Astrocyte (in vitro differentiated cells and primary cell): ENCODE results near the gene SOCS6. TPM values are rescaled to one million over a fixed set of nuclear protein-coding genes. Genes with fewer than 3 reads are reported as not detected.
"Not testable (repeated sequence)": the region's sequence is repeated elsewhere in the genome, so short reads cannot be mapped to it uniquely, and the experiment has no call there.

Experiments used
- DNase-seq: peaks from one replicate; pipeline ENCODE4 v3.0.0-alpha.2; 2010; ENCODE audit warnings: low read depth
- FAIRE-seq: peaks from 2 replicates; lab custom pipeline; 2011; peaks lifted over from hg19 to GRCh38; lab: Jason Lieb, UNC
- H2AFZ ChIP-seq: 2 replicates; pipeline ENCODE4 v1.6.0; 2012; ENCODE audit warnings: low read depth, low read length, inconsistent platforms
- H3K27ac ChIP-seq: 2 replicates; pipeline ENCODE4 v1.5.1; 2011; ENCODE audit warnings: low read depth, low read length, inconsistent platforms
- H3K27me3 ChIP-seq: 2 replicates; pipeline ENCODE4 v1.6.0; 2011; ENCODE audit warnings: low read length, inconsistent platforms; ENCODE audit not compliant: insufficient read depth
- H3K36me3 ChIP-seq: 2 replicates; pipeline ENCODE4 v1.5.1; 2011; ENCODE audit warnings: low read length, inconsistent platforms; ENCODE audit not compliant: insufficient read depth
- H3K4me1 ChIP-seq: 2 replicates; pipeline ENCODE4 v1.5.1; 2011; ENCODE audit warnings: low read length, inconsistent platforms; ENCODE audit not compliant: insufficient read depth
- H3K4me2 ChIP-seq: 2 replicates; pipeline ENCODE4 v1.6.0; 2012; ENCODE audit warnings: low read length, inconsistent platforms
- H3K4me3 ChIP-seq: 2 replicates; pipeline ENCODE4 v1.5.1; 2011; ENCODE audit warnings: low read depth, mild to moderate bottlenecking, low read length, inconsistent platforms; ENCODE audit not compliant: insufficient read depth
- H3K79me2 ChIP-seq: 2 replicates; pipeline ENCODE4 v1.6.0; 2012; ENCODE audit warnings: mild to moderate bottlenecking, low read length, inconsistent platforms; ENCODE audit not compliant: insufficient read depth
- H3K9ac ChIP-seq: 2 replicates; pipeline ENCODE4 v1.6.0; 2012; ENCODE audit warnings: mild to moderate bottlenecking, low read length, inconsistent platforms
- H3K9me3 ChIP-seq: 2 replicates; pipeline ENCODE4 v1.5.1; 2012; ENCODE audit warnings: low read depth, mild to moderate bottlenecking, low read length, inconsistent platforms; ENCODE audit not compliant: insufficient read depth
- H4K20me1 ChIP-seq: 2 replicates; pipeline ENCODE4 v1.6.0; 2012; ENCODE audit warnings: low read length, inconsistent platforms; ENCODE audit not compliant: insufficient read depth
- H3K27ac Mint-ChIP-seq: one replicate; pipeline ENCODE4 v1.8.0; 2021; ENCODE audit warnings: mild to moderate bottlenecking, mixed read lengths; ENCODE audit not compliant: unreplicated experiment
- H3K27me3 Mint-ChIP-seq: one replicate; pipeline ENCODE4 v1.8.0; 2021; ENCODE audit warnings: low read depth, mixed read lengths; ENCODE audit not compliant: unreplicated experiment
- H3K36me3 Mint-ChIP-seq: one replicate; pipeline ENCODE4 v1.8.0; 2021; ENCODE audit warnings: low read depth, mixed read lengths; ENCODE audit not compliant: unreplicated experiment
- H3K4me1 Mint-ChIP-seq: one replicate; pipeline ENCODE4 v1.8.0; 2021; ENCODE audit warnings: low read depth, mixed read lengths; ENCODE audit not compliant: unreplicated experiment
- H3K4me3 Mint-ChIP-seq: one replicate; pipeline ENCODE4 v1.8.0; 2021; ENCODE audit warnings: mild to moderate bottlenecking, moderate library complexity, mixed read lengths; ENCODE audit not compliant: unreplicated experiment
- H3K9me3 Mint-ChIP-seq: one replicate; pipeline ENCODE4 v1.8.0; 2021; ENCODE audit warnings: mild to moderate bottlenecking, mixed read lengths; ENCODE audit not compliant: unreplicated experiment
- CTCF ChIP-seq: IDR thresholded peaks from 2 replicates; pipeline ENCODE4 v1.5.1; 2011; ENCODE audit warnings: low read depth, mild to moderate bottlenecking, inconsistent platforms, low read length, moderate library complexity; ENCODE audit not compliant: insufficient read depth
- EZH2 ChIP-seq: IDR thresholded peaks from 2 replicates; pipeline ENCODE4 v1.6.1; 2012; ENCODE audit warnings: mild to moderate bottlenecking, low read length, inconsistent platforms; ENCODE audit not compliant: insufficient read depth
- total RNA-seq: library from RNA; stranded (reverse); gene quantifications from 2 replicates; pipeline ENCODE4 v1.2.1, GENCODE V29; 2021

SOCS6 gene
- total RNA-seq, 1 donor from 2014 or later: 24.1 TPM

DNA sequence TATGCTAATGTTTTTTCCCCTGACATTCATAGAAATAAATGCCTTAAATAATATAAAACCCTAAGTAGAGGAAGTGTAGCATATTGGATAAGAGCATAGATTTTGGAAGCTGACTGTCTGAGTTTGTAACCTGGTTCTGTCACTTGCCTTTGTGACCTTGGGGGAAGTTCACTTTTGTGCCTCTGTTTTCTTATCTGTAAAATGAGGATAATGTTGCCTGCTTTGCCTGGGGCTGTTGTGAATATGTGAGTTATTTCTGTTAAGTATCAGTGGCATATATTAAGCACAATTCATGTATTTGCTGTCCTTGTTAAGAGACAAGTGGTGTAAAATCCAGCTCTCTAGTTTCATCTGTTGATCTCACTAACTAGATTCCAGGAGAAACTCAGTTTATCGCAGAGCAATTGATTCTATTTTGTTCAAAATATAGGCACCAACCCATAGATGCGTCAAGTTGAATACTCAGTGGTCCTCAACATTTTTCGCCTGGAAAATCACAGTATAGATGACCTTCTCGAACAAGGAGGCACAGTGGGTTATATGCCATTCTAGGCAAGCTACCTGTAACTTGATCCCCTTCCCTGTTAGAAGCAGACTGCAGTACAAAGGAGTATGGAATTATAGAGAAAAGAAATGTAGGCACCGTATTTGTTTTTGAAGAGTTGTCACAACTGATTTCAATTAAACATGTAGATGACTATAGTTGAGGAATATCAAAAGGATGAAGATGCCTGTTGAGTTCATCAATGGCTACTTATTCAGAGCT lies 67.0 kb downstream of the SOCS6 start:
- H3K4me2 ChIP-seq: no peak overlapping the region
- DNase-seq (no peak), FAIRE-seq (peak; percentile 17)
- Mint-ChIP-seq H3K4me1 (peaks cover 12% of the 10 kb centered on the region), H3K27ac (peak overlapping the region; percentile 54), H3K4me3 (no peak overlapping the region), H3K36me3 (peaks cover 21% of the 10 kb centered on the region), H3K27me3 (no peaks in the 10 kb centered on the region), H3K9me3 (no peaks in the 10 kb centered on the region)
- no peak overlapping the region for H3K9ac ChIP-seq
- no peak overlapping the region for H3K27ac ChIP-seq
- H3K4me3 ChIP-seq: no peak overlapping the region
- no peaks in the 10 kb centered on the region for H3K79me2 ChIP-seq
- H3K36me3 ChIP-seq: peaks cover 2% of the 10 kb centered on the region
- H3K27me3 ChIP-seq: no peaks in the 10 kb centered on the region
- no peaks in the 10 kb centered on the region for H4K20me1 ChIP-seq
- peaks cover 18% of the 10 kb centered on the region for H3K4me1 ChIP-seq
- no peak overlapping the region for H2AFZ ChIP-seq
- H3K9me3 ChIP-seq: peaks cover 6% of the 10 kb centered on the region
- TF ChIP-seq EZH2 (no peak), CTCF (no peak)

DNA sequence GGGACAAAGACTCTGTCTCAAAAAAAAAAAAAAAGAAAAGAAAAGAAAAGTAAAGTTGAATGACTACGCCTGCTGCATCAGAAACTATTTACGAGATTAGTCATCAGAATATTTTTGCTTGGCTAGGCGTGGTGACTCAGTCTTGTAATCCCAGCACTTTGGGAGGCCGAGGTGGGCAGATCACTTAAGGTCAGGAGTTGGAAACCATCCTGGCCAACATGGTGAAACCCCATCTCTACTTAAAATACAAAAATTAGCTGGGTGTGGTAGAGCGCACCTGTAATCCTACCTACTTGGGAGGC lies 69.2 kb downstream of the SOCS6 start:
- Histone ChIP-seq H3K9ac (peak overlapping the region; percentile 54), H3K4me2 (peak overlapping the region; percentile 53), H3K4me1 (peaks cover 18% of the 10 kb centered on the region), H3K27ac (peak overlapping the region; percentile 78)
- H2AFZ ChIP-seq, H4K20me1 ChIP-seq, H3K27me3 ChIP-seq, H3K9me3 ChIP-seq, H3K4me3 Mint-ChIP-seq, H3K36me3 ChIP-seq, H3K79me2 ChIP-seq, H3K27me3 Mint-ChIP-seq, H3K4me3 ChIP-seq, H3K9me3 Mint-ChIP-seq: not testable (repeated sequence)
- Mint-ChIP-seq H3K36me3 (peaks cover 15% of the 10 kb centered on the region), H3K27ac (peak overlapping the region; percentile 90), H3K4me1 (peaks cover 12% of the 10 kb centered on the region)
- DNase-seq (peak; percentile 89), FAIRE-seq (peak; percentile 47)

- H3K4me1 ChIP-seq: peaks cover 23% of the 10 kb centered on the region
- Mint-ChIP-seq H3K4me1 (peaks cover 12% of the 10 kb centered on the region), H3K9me3 (no peaks in the 10 kb centered on the region), H3K36me3 (peaks cover 5% of the 10 kb centered on the region), H3K27me3 (no peaks in the 10 kb centered on the region), H3K27ac (no peak overlapping the region), H3K4me3 (no peak overlapping the region)
- no peak overlapping the region for H3K4me2 ChIP-seq
- no peak for DNase-seq
- no peak overlapping the region for H2AFZ ChIP-seq
- H3K36me3 ChIP-seq: no peaks in the 10 kb centered on the region
- no peak for FAIRE-seq
- peaks cover 6% of the 10 kb centered on the region for H3K9me3 ChIP-seq
- H3K9ac ChIP-seq: no peak overlapping the region
- H3K4me3 ChIP-seq: no peak overlapping the region
- TF ChIP-seq CTCF (no peak), EZH2 (no peak)
- H3K27ac ChIP-seq: peak overlapping the region; percentile 78
- no peaks in the 10 kb centered on the region for H4K20me1 ChIP-seq
- H3K79me2 ChIP-seq: no peaks in the 10 kb centered on the region
- H3K27me3 ChIP-seq: no peaks in the 10 kb centered on the region
These were observed 70.2 kb downstream of the SOCS6 start for GRCh38 chr18:70359071-70359470.
